ENCODE data around the gene ADGRB3.

Gene ADGRB3

GRCh38 chr6:68634726-68635411 is at the start of gene ADGRB3:
Gene ADGRB3 (plus strand): TSS chr6:68635282. CDS start chr6:68638676, 3,394 bp downstream.
- no peak for DNase-seq (ENCODE audit: low read depth in 2 of 2, low spot score in 1 of 2)

DNA sequence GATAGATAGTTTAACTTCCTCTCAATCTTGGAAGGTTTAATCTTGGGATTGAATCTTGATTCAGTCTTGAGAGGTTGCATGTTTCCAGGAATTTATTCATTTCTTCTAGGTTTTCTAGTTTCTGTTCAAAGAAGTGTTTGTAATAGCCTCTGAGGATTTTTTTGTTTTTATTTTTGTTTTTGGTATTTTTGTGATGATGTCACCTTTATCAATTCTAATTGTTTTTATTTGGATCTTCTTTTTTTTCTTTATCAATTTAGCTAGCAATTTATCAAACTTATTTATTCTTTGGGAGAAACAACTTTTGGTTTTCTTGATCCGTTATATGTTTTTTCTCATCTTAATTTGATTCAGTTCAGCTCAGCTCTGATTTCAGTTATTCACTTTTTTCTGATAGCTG is 41.5 kb upstream of the ADGRB3 start:
- DNase-seq (ENCODE audit: low read depth in 2 of 2, low spot score in 1 of 2) = no peak

DNA sequence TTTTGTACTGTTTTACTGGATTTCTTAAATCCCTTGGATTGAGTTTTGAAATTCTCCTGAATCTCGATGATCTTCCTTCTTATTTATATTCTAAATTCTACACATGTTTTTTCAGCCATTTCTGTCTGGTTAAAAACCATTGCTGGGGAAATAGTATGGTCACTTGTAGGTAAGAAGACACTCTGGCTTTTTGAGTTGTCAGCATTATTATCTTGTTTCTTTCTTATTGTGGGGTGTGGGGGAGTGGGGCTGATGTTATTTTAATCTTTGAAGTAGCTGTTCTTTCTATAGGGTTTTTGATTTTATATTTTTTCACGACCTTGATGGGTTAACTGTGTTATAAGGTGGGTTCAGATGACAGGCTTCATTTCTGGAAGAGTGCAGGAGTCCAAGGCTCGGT is 37.4 kb upstream of the ADGRB3 start:
- DNase-seq (ENCODE audit: low read depth in 2 of 2, low spot score in 1 of 2) = no peak

DNA sequence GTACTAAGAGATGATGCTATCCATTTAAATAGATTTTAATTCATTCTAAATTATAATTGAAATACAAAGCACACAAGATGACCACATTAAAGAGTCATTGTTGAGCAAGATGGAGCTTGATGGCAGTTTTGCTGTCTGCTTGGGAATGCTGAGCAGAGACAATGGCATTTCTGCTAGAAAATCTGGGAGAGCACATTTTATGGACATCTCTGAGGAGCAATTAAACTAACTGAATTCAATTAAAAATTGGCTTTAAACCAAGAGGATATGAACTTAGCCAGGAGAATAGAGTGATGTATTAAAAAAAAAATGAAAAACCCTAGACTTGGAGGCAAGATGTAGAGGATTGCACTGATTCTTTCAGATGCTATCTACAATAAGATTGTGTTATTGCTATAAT is 19.1 kb upstream of the ADGRB3 start:
- DNase-seq (ENCODE audit: low read depth in 2 of 2, low spot score in 1 of 2) = no peak

DNA sequence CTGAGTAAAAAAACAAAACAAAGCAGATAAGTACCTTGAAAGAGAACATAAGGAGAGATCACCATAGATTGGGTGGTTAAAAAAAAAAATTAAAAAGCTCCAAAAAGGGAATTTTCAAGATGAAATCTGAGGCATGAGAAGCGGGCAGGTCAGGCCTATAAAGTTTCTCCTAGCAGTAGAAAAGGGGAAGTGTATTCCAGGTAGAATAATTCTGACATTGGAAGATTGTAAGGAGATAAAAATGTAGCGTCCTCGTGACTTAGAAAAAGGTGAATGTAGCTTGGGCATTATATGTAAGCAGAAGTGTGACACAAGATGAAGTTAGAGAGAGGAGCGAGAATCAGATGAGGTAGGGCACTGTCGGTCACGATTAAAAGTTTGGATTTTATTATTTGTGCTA is 9.1 kb upstream of the ADGRB3 start:
- no peak for DNase-seq (ENCODE audit: low read depth in 2 of 2, low spot score in 1 of 2)

DNA sequence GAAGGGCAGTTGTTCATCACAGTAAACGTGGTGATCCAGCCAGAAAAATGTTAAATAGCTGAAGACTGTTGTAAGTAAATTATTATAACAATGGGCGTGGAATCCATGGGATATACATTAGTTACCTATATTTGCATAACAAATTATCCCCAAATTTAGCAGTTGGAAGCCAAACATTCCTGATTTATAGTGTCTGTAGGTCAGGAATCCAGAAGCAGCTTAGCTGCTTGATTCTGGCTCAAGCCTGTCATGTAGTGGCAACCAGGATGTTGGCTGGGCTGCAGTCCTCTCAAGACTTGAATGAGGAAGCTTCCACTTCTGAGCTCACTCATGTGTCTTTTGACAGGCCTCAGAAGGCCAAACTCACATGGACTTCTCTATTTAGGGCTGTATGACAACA is 6.9 kb upstream of the ADGRB3 start:
- no peak for DNase-seq (ENCODE audit: low read depth in 2 of 2, low spot score in 1 of 2)

GRCh38 chr6:68632734-68633133 is 2.3 kb upstream of the ADGRB3 start:
- no peak for DNase-seq (ENCODE audit: low read depth in 2 of 2, low spot score in 1 of 2)

- no peak for DNase-seq (ENCODE audit: low read depth in 2 of 2, low spot score in 1 of 2)
Observed at GRCh38 chr6:68633281-68633971, 1.7 kb upstream of the ADGRB3 start.

- DNase-seq (ENCODE audit: low read depth in 2 of 2, low spot score in 1 of 2) = no peak
Observed at GRCh38 chr6:68633972-68634725, 933 bp upstream of the ADGRB3 start.

GRCh38 chr6:68635412-68635705 is 277 bp downstream of the ADGRB3 start:
- DNase-seq (ENCODE audit: low read depth in 2 of 2, low spot score in 1 of 2) = no peak

DNA sequence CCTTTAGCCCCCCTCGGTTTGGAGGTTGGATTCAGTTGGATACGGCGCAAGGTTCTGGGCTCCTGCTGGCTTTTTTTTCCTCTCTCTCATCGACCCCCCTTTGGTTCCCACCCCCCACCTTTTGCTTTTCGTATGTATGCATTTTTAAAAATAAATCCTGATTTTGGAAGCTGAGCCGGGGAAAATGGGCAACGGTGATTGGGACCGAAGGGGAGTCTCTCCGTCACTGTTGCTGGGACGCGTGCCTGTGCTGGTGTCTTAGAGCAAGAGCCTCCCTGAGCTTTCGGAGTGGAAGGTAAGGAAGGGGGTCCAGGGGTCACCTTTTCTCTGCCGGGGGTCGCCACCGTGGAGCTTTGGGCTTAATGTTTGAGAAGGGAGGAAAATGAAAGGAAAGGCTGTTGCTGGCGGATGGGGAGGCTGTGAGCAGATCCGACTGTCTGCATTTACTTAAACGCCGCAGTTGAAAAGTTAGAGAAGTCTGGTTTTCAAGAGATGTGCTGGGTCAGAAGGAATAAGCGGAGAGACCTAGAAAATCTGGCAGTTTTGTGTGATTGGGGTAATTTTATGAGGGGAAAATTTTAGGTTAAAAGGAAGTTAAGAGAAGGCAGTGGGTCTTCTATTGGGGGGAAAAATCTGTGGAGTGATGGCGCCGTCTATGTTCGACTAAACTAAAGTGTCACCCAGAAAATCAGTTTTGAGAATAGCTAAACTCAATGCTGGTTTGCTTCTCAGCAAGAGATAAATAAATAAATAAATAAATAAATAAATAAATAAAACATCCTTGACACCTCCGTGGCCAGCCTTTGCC is 828 bp downstream of the ADGRB3 start:
- no peak for DNase-seq (ENCODE audit: low read depth in 2 of 2, low spot score in 1 of 2)

- DNase-seq (ENCODE audit: low read depth in 2 of 2, low spot score in 1 of 2) = no peak
Observed at GRCh38 chr6:68636666-68637065, 1.6 kb downstream of the ADGRB3 start.

DNA sequence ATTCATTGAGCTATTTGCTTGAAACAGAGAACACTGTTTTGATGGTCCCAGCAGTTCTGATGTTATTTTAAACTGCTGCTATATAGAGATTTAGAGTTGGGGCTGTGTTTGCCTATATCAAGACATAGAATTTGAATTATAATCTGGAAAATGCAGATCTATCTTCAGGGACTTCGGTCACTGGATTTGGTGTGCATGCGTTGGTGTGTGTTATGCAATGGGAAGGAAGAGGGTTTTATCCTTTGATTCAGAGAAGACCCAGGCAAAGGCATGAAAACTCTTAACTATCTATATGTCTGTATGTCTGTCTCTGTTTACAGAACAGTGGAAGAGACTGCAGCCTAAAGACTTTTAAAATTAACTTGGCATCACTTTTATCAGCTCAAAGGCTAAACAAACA is 2.0 kb downstream of the ADGRB3 start:
- no peak for DNase-seq (ENCODE audit: low read depth in 2 of 2, low spot score in 1 of 2)

DNA sequence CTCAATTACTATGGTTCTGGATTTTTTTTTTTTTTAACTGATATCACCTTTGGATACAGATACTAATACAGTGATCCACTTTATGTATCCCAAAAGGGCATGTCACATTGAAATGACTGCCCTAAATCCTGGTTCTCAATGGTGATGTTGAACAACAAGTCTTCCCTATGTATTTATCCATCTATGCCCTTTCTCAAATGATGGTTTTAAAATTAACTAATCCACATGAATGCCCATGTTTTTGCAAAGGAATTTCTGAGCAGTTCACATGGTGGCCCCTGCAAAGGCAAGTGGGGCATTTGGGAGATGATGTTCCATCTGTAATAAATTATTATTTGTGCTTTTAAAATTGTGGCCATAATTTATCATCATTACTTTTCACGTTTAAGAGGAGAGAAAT is 2.7 kb downstream of the ADGRB3 start:
- DNase-seq (ENCODE audit: low read depth in 2 of 2, low spot score in 1 of 2) = no peak

DNA sequence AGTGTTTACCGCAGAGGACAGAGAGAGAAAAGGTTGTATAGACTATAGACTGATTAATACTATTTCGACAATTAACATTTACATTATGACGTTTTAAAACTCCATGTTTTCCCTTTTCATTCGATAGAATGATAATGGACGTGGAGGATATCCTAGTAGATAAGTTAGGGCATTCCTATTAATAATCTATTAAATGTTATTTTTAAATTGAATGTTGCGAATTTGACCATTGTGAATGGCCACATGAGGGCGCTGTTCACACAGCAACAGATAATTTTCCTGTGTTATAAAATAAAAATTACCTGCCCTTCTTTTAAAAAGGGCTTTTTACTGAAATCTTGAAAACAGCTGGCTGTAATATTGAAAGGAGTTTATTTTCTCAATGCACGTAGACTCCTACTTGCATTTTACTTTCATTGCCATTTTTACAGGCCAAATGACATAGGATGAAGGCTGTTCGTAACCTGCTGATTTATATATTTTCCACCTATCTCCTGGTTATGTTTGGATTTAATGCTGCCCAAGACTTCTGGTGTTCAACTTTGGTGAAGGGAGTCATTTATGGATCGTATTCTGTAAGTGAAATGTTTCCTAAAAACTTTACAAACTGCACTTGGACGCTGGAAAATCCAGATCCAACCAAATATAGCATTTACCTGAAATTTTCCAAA is 3.3 kb downstream of the ADGRB3 start:
- DNase-seq (ENCODE audit: low read depth in 2 of 2, low spot score in 1 of 2) = no peak

GRCh38 chr6:68639211-68639610 is 4.1 kb downstream of the ADGRB3 start:
- DNase-seq (ENCODE audit: low read depth in 2 of 2, low spot score in 1 of 2) = no peak

GRCh38 chr6:68639826-68640490 is 4.9 kb downstream of the ADGRB3 start:
- DNase-seq (ENCODE audit: low read depth in 2 of 2, low spot score in 1 of 2) = no peak

GRCh38 chr6:68640491-68640835 is 5.4 kb downstream of the ADGRB3 start:
- DNase-seq (ENCODE audit: low read depth in 2 of 2, low spot score in 1 of 2) = no peak

- no peak for DNase-seq (ENCODE audit: low read depth in 2 of 2, low spot score in 1 of 2)
Observed at GRCh38 chr6:68641172-68641571, 6.1 kb downstream of the ADGRB3 start.

DNA sequence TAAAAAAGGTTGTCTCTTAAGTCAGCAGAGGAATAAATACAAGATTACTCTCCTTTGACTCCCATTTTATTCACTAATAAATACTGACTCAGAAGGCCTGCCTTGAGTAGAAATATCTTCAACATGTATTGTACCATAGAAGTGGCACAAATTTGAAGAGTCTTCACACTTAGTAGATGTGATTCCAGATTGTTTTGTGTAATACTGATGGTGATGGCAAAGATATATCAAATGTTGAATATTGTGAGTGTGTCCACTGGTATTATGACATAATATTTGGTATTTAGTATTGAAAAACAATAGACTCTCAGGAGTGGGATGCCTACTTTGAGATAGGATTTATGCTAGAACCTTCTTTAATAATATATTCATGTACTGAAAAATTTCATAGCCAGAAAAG is 7.0 kb downstream of the ADGRB3 start:
- DNase-seq (ENCODE audit: low read depth in 2 of 2, low spot score in 1 of 2) = no peak

DNA sequence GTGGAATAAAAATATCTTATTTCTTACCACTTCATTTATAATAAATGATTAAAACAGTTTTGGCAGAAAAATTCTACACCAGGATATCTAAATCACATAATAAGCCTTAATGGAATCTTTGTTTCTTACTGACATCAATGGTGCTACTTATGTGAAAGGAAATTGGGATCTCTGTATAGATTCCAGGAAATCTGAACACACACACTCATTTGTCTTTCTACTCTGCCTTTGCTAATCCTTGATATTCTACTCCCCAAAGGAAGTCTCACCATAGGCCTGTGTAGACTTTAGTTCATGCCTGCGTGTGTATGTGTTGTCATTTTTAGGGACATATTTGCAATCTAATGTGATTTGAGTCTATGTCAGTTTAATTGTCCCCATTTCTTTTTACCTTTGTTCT is 7.9 kb downstream of the ADGRB3 start:
- DNase-seq (ENCODE audit: low read depth in 2 of 2, low spot score in 1 of 2) = no peak

Measured in stimulated activated CD8-positive, alpha-beta memory T cell treated with anti-CD3 and anti-CD28 coated beads, Interleukin-4, amount 100 ng/mL, for 4 hours (primary cell).